HL-60 (cell line): ENCODE results near the gene VASH2.
"Not testable (repeated sequence)": the region's sequence is repeated elsewhere in the genome, so short reads cannot be mapped to it uniquely, and the experiment has no call there.

Experiments used
- DNase-seq, 2 experiments: peaks; one replicate each; pipeline ENCODE4 v3.0.0-alpha.2; 2010 to 2020; ENCODE audit warnings: low read depth in 1 of 2, low spot score in 1 of 2
- H3K27ac ChIP-seq: fragments of 250-450 bp; sonication (Bioruptor Pico); replicated peaks from 2 replicates; pipeline ENCODE4 v1.5.1; 2020; ENCODE audit warnings: mild to moderate bottlenecking, moderate library complexity
- H3K27me3 ChIP-seq: fragments of 250-450 bp; sonication (Bioruptor Pico); 2 replicates; pipeline ENCODE4 v1.5.1; 2021; ENCODE audit warnings: mild to moderate bottlenecking, moderate library complexity; ENCODE audit not compliant: insufficient read depth, poor library complexity, severe bottlenecking
- H3K4me3 ChIP-seq: replicated peaks from 2 replicates; pipeline ENCODE4 v1.5.1; 2011; ENCODE audit warnings: mild to moderate bottlenecking, control low read depth, low read length; ENCODE audit not compliant: insufficient read depth
- CTCF ChIP-seq: IDR thresholded peaks from one replicate; pipeline ENCODE4 v1.5.1; 2011; ENCODE audit warnings: low read length, control low read depth, inconsistent platforms; ENCODE audit not compliant: insufficient read depth
- GABPA ChIP-seq: IDR thresholded peaks from 2 replicates; pipeline ENCODE4 v1.6.1; 2012; ENCODE audit warnings: low read depth
- POLR2AphosphoS5 ChIP-seq: IDR thresholded peaks from 2 replicates; pipeline ENCODE4 v1.6.1; 2012; ENCODE audit warnings: low read depth
- SPI1 ChIP-seq: IDR thresholded peaks from 2 replicates; pipeline ENCODE4 v1.6.1; 2012; ENCODE audit warnings: low read depth, mild to moderate bottlenecking, borderline replicate concordance
- TF ChIP-seq, protein P1 (sequence below): IDR thresholded peaks from 2 replicates; pipeline ENCODE4 v1.6.1; 2012; ENCODE audit warnings: low read depth; ENCODE audit not compliant: insufficient replicate concordance

Gene VASH2

DNA sequence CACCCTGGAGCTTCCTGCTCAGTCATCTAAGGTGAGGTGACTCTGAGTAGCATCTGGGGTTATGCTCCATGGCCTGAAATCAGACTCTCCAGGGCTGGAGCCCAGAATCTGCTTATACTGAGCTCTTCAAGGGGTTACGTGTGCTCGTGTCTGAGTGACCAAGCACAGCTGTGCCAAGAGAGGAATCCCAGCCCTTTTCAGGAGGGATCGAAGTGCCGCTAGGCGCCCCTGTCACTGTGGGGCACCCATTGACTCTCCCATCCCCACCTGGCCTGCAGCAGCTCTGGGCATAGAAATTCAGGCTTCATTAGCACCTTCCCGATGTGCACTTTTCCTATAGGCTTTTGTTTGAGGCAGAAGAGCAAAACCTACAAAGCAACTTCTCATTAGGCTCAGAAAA lies 13.8 kb downstream of the VASH2 start:
- no peak overlapping the region for H3K27ac ChIP-seq
- no peak for DNase-seq
- peaks cover 4% of the 10 kb centered on the region for H3K27me3 ChIP-seq
- H3K4me3 ChIP-seq = no peak overlapping the region
- TF ChIP-seq, protein P1, sequence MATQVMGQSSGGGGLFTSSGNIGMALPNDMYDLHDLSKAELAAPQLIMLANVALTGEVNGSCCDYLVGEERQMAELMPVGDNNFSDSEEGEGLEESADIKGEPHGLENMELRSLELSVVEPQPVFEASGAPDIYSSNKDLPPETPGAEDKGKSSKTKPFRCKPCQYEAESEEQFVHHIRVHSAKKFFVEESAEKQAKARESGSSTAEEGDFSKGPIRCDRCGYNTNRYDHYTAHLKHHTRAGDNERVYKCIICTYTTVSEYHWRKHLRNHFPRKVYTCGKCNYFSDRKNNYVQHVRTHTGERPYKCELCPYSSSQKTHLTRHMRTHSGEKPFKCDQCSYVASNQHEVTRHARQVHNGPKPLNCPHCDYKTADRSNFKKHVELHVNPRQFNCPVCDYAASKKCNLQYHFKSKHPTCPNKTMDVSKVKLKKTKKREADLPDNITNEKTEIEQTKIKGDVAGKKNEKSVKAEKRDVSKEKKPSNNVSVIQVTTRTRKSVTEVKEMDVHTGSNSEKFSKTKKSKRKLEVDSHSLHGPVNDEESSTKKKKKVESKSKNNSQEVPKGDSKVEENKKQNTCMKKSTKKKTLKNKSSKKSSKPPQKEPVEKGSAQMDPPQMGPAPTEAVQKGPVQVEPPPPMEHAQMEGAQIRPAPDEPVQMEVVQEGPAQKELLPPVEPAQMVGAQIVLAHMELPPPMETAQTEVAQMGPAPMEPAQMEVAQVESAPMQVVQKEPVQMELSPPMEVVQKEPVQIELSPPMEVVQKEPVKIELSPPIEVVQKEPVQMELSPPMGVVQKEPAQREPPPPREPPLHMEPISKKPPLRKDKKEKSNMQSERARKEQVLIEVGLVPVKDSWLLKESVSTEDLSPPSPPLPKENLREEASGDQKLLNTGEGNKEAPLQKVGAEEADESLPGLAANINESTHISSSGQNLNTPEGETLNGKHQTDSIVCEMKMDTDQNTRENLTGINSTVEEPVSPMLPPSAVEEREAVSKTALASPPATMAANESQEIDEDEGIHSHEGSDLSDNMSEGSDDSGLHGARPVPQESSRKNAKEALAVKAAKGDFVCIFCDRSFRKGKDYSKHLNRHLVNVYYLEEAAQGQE = no peak
- TF ChIP-seq SPI1 (no peak), POLR2AphosphoS5 (no peak), CTCF (no peak), GABPA (no peak)

DNA sequence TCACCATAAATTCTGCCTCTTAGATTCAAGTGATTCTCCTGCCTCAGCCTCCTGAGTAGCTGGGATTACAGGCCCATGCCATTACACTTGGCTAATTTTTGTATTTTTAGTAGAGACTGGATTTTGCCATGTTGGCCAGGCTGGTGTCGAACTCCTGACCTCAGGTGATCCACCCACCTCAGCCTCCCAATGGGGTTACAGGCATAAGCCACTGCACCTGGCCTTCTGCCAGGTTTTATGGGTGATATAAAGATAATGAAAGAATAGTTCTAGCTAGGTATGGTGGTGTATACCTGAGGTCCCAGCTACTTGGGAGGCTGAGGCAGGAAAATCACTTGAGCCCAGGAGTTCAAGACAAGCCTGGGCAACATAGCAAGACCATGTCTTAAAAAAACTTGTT lies 14.7 kb downstream of the VASH2 start:
- not testable (repeated sequence) for DNase-seq, H3K27me3 ChIP-seq, H3K4me3 ChIP-seq, H3K27ac ChIP-seq

DNA sequence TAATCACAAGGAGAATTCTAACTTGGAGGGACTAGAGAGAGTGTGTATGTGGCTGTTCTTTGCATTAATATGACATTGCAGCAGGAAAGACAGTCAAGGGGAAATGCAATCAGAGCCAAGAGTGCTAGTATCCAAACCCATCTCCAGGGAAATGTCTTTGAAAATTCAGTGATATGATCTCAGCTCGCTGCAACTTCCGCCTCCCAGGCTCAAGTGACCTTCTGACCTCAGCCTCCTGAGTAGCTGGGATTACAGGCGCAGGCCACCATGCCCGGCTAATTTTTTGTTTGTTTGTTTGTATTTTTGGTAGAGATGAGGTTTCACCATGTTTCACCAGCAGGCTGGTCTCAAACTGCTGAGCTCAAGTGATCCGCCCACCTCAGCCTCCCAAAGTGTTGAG lies 16.3 kb downstream of the VASH2 start:
- no peak for DNase-seq
- H3K27ac ChIP-seq = no peak overlapping the region
- H3K4me3 ChIP-seq = no peak overlapping the region
- TF ChIP-seq SPI1 = no peak
- TF ChIP-seq POLR2AphosphoS5 = no peak
- no peak for TF ChIP-seq GABPA
- TF ChIP-seq, protein P1 = no peak
- H3K27me3 ChIP-seq = peaks cover 9% of the 10 kb centered on the region

- peak; percentile 12 to 26 for DNase-seq
- H3K27ac ChIP-seq = no peak overlapping the region
- no peak for TF ChIP-seq SPI1
- TF ChIP-seq POLR2AphosphoS5 = no peak
- TF ChIP-seq CTCF = peak; percentile 71
- no peak for TF ChIP-seq GABPA
- TF ChIP-seq, protein P1 = no peak
- H3K27me3 ChIP-seq = peaks cover 9% of the 10 kb centered on the region
- H3K4me3 ChIP-seq = no peak overlapping the region
Observed at GRCh38 chr1:212967801-212968200, 17.5 kb downstream of the VASH2 start.
